Stimulated activated CD4-positive, alpha-beta T cell treated with anti-CD3 and anti-CD28 coated beads, Interleukin-15, amount 100 ng/mL, for 48 hours (primary cell): ENCODE data around the gene IGHMBP2.
"Not testable (repeated sequence)": the region's sequence is repeated elsewhere in the genome, so short reads cannot be mapped to it uniquely, and the experiment has no call there.

ENCODE experiments used
- DNase-seq, 2 donors: peaks; one replicate each; pipeline ENCODE4 v3.0.0-alpha.2; 2020; ENCODE audit warnings: low read depth in 2 of 2

The IGHMBP2 gene

GRCh38 chr11:68961245-68961644 is 57.6 kb downstream of the IGHMBP2 start:
- DNase-seq, result no peak

DNA sequence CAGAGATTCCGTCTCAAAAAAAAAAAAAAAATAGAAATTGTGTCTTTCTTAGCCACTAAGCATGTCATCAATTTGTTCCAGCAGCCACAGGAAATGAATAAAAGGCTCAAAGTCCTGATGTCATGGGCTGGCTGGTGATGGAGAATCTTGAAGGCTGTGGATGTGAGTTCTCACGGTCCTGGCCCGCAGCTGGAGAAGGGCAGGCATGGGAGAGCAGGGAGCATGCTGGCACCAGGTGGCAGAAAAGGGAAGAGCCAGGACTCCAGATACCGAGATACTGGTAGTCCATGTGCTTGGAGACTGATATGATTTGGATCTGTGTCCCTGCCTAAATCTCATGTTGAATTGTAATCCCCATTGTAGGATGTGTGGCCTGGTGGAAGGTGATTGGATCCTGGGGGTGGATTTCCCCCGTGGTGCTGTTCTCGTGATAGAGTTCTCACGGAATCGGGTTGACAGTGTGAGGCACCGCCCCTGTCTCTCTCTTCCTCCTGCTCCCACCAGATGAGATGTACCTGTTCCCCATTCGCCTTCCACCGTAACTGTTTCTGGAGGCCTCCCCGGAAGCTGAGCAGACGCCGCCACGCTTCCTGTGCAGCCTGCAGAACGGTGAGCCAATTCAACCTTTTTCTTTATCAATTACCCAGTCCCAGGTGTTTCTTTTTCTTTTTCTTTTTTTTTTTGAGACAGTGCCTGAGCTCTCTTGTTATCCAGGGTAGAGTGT is 59.0 kb downstream of the IGHMBP2 start:
- no peak for DNase-seq

- DNase-seq, result no peak
Observed at GRCh38 chr11:68963779-68964178, 60.1 kb downstream of the IGHMBP2 start.

GRCh38 chr11:68965901-68966853 is 62.5 kb downstream of the IGHMBP2 start:
- no peak for DNase-seq

DNA sequence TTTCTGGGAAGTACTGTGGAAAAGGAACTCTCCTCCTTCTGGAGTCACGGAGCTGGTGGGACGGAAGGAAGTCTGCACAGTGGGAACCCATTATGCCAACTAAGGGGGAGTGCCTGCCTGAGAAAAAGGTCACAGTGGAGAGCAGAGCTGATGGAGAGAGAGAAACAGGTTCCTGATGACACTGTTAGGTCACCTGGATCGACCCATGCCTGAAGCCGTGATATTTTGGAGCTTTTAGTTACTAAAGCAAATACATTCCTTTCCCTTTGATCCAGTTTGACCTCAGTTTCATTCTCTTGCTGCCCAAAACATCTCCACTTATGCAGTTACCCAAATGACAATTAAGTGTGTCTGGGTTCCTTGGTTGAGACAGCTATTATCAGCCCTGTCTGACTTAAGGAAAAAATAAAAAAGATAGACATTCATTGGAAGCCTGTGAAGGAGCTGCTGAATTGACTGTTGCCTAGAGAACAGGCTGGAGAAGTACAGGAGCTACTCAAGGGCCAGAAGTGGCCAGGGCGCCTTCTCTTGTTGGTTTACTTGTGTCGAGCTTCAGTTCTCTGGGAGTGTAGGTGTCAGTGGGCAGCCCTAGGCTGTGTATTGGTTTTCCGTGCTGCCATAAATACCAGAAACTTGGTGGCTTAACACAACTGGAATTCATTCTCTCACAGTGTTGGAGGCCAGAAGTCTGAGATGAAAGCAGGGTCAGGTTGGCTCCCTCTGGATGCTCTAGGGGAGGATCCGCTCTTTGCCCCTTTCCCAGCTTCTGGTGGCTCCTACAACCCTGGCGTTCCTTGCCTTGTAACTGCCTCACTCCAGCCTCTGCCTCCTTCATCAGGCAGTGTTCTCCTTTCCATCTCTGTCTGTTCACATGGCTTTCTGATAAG is 63.4 kb downstream of the IGHMBP2 start:
- no peak for DNase-seq

DNA sequence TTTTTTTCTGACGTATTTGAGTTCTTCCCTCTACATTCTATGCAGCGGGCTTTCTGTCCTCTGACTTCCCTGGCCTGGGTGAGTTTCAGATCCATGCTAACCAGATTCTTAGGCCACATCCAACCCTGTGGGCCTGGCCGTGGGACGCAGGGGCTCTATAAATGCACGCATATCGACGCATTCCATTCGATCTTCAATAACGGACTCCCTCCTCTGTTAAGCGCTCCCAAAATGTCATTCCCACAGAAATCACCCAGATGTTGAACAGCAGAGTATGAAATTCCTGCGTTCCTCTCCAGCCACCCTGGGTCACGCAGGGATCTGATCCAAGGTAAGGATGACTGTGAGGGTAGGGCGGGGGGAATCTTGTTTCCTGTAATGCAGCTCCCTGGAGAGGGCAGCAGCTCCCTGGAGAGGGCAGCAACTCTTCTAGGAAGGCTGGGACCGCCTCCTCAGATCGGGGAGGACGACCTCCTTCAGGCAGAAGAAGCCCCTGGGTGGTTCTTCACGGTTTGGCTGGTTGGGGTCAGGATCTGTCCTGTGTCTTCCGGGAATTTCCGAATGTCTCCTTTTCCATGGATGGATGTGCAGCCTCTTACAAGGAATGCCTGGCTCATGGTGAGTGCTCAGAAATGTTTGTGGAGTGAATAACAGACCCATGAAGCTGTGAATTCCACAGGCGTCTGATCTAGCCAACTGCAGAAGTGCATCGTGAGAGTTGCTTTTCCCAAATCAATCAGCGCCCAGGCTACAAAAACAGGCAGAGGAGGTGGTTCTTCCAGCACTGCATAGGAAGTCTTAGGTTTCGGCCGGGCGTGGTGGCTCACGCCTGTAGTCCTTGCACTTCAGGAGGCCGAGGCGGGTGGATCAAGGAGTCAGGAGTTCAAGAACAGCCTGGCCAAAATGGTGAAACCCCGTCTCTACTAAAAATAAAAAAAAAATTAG is 64.9 kb downstream of the IGHMBP2 start:
- no peak for DNase-seq

DNA sequence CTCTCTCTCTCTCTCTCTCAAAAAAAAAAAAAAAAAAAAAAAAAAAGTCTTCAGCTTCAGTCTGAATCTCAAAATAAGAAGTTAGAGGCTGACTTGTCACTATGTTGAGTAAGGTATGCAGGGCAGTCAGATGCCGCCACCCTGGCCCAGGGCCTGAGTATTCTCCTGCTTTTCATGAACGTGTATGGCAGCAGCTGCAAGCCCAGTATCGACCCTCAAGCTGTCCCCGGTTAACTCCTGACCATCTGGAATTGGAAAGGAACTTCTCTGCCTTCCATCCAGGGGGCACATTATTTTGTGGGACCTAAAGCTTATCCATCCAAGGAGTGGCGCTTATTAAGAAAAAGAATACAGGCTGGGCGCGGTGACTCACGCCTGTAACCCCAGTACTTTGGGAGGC is 65.7 kb downstream of the IGHMBP2 start:
- DNase-seq, result no peak

DNA sequence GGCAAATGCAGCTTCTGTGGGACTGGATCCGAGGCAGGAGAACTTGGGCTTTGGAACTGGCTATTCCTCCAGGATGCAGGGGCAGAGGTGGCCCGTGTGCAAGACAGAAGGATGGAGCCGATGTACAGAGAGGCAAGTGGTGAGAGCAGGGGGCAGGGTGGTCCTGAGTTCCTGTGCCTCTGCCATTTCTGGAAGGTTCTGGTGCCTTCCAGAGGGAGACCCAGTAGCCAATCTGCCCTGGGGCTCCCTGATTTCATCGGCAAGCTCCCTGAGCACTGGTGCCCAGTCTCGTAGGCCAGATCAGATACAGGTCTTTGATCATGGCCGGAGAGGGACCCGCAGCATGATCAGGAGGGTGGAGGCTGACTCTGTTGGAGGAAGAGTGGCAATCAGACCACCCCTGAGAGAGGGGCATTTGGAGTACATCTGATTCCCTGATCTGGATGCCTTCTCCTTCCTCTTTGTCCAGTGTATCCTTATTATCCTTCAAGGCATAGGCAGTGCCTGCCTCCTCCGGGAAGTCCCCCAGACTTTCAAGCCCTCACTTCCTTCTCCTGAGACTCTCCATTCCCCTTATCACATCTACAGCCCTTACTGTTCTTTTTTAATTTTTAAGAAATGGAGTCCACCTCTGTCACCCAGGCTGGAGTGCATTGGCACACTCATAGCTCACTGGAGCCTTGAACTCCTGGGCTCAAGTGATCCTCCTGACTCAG is 67.4 kb downstream of the IGHMBP2 start:
- no peak for DNase-seq

DNA sequence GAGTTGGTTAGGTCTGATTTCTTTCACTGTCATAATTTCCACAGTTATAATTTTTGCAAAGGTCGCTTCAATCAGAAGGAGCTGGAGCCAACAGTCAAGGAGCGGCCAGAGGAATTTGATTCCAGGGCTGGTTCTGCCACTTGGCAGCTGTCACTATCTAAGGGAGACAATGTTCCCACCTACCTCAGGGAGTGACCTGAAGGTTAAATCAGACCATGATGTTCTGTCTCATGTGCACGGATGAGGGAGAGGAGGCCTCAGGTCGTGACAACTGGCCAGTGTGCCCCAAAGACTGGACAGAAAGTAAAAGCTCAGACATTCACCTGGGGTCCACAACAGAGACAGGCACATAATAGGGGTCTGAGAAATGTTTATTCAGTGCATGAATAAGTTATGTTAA is 69.5 kb downstream of the IGHMBP2 start:
- DNase-seq, result no peak

DNA sequence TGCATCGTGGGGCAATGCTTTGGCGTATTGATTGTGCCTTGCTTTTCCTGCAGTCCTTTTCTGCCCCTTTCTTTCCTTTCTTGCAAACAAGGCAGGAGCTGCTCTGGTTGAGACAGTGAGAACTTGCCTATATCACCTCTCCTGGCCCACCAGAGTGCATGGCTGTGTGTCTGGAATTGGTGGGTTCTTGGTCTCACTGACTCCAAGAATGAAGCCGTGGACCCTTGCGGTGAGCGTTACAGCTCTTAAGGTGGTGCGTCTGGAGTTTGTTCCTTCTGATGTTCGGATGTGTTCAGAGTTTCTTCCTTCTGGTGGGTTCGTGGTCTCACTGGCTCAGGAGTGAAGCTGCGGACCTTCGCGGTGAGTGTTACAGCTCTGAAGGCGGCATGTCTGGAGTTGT is 70.0 kb downstream of the IGHMBP2 start:
- not testable (repeated sequence) for DNase-seq

DNA sequence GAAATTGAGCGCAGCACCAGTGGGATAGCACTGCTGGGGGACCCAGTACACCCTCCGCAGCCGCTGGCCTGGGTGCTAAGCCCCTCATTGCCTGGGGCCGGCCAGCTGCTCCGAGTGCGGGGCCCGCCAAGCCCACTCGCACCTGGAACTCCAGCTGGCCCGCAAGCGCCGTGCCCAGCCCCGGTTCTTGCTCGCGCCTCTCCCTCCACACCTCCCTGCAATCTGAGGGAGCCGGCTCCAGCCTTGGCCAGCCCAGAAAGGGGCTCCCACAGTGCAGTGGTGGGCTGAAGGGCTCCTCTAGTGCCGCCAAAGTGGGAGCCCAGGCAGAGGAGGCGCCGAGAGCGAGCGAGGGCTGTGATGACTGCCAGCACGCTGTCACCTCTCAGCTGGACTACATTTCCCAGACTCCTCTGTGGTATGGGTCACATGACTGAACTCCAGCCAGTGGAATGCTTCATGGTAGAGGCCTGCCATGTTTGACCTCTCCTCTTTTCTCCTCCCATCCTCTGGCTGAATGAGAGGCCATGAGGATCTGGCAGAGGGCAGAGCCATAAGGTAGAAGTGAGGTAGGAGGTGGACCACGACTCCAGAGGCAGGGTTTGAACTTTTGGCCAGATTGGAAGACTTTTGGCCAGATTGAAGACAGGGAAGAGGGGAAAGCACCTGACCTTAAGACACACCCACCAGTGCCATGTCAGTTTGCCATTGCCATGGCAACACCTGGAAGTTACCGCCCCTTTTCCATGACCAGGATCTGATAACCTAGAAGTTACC is 70.9 kb downstream of the IGHMBP2 start:
- DNase-seq, result no peak

GRCh38 chr11:68976095-68976494 is 72.4 kb downstream of the IGHMBP2 start:
- no peak for DNase-seq

GRCh38 chr11:68976563-68976962 is 72.9 kb downstream of the IGHMBP2 start:
- no peak for DNase-seq

- DNase-seq, result no peak
Observed at GRCh38 chr11:68977781-68978625, 74.3 kb downstream of the IGHMBP2 start.

DNA sequence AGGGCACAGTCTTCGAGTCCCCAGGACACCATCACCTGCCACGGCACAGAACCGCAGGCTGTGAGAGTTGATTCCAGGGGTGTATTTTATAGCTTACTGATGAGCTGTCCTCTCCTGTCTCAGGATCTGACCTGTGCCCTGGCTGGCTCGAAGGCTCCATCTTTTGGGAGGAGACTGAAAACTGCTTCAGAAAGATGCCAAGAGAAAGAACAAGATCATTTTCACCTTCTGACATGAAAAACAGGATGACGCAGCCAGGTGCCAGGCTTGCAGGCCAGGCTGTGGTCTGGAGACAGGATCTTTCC is 74.9 kb downstream of the IGHMBP2 start:
- no peak for DNase-seq

- DNase-seq, result no peak
Observed at GRCh38 chr11:68978931-68979594, 75.4 kb downstream of the IGHMBP2 start.

- DNase-seq, result no peak
Observed at GRCh38 chr11:68979931-68980775, 76.5 kb downstream of the IGHMBP2 start.
